Measurements from ENCODE around the gene PRTN3. TPM values are rescaled to one million over a fixed set of nuclear protein-coding genes. Genes with fewer than 3 reads are reported as not detected.
"Not testable (repeated sequence)": the region's sequence is repeated elsewhere in the genome, so short reads cannot be mapped to it uniquely, and the experiment has no call there.

Gene PRTN3
- total RNA-seq, 1 experiment from 2014 or later: not detected

GRCh38 chr19:873561-874041, 32.8 kb downstream of the PRTN3 start:
- H3K4me1 Mint-ChIP-seq (ENCODE audit: insufficient read depth, unreplicated experiment): peaks cover 24% of the 10 kb centered on the region
- no peak overlapping the region for H3K4me3 Mint-ChIP-seq (ENCODE audit: unreplicated experiment)
- CTCF ChIA-PET: no interaction called here
- POLR2A ChIA-PET: interaction anchor here (0.6 to 1.3 kb wide), 3 partner anchors 18 to 77 kb away, joined by 3 to 6 read pairs (median 3); partner anchors contain the start of genes MED16 and RNU6-9
- no peaks in the 10 kb centered on the region for H3K27me3 Mint-ChIP-seq (ENCODE audit: insufficient read depth, unreplicated experiment)
- no peaks in the 10 kb centered on the region for H3K9me3 Mint-ChIP-seq (ENCODE audit: unreplicated experiment)
- no TSS peak for BruUV-seq (replicated peaks)
- H3K36me3 Mint-ChIP-seq (ENCODE audit: insufficient read depth, unreplicated experiment): peaks cover 33% of the 10 kb centered on the region
- no peak overlapping the region for H3K27ac Mint-ChIP-seq (ENCODE audit: low read depth, unreplicated experiment)
- intact Hi-C loops (cut with micrococcal nuclease): loop anchor here (5.0 kb wide), 1 partner anchor 39 kb away; the partner anchor contains the start of gene R3HDM4
- TF ChIP-seq CTCF (IDR thresholded peaks at IDR 0.05; ENCODE audit: unreplicated experiment): no peak
- DNase-seq (ENCODE audit: unreplicated experiment): no peak

- BruUV-seq (replicated peaks): no TSS peak
- POLR2A ChIA-PET: interaction anchor here (1.2 kb wide), 1 partner anchor 30 kb away, joined by 3 read pairs; no protein-coding TSS in a partner anchor
- CTCF ChIA-PET: interaction anchor here (0.8 kb wide), 1 partner anchor 18 kb away, joined by 4 read pairs; no protein-coding TSS in a partner anchor
- intact Hi-C loops (cut with micrococcal nuclease): no loop called here
- Mint-ChIP-seq H3K27ac (ENCODE audit: low read depth, unreplicated experiment) (no peak overlapping the region), H3K36me3 (ENCODE audit: insufficient read depth, unreplicated experiment) (peaks cover 29% of the 10 kb centered on the region), H3K9me3 (ENCODE audit: unreplicated experiment) (no peaks in the 10 kb centered on the region), H3K4me3 (ENCODE audit: unreplicated experiment) (no peak overlapping the region), H3K27me3 (ENCODE audit: insufficient read depth, unreplicated experiment) (no peaks in the 10 kb centered on the region), H3K4me1 (ENCODE audit: insufficient read depth, unreplicated experiment) (peaks cover 16% of the 10 kb centered on the region)
- TF ChIP-seq CTCF (IDR thresholded peaks at IDR 0.05; ENCODE audit: unreplicated experiment): no peak
- DNase-seq (ENCODE audit: unreplicated experiment): no peak
Measured at GRCh38 chr19:875265-875879, 34.6 kb downstream of the PRTN3 start.

- no peak for TF ChIP-seq CTCF (IDR thresholded peaks at IDR 0.05; ENCODE audit: unreplicated experiment)
- Mint-ChIP-seq H3K4me3 (ENCODE audit: unreplicated experiment) (no peak overlapping the region), H3K27me3 (ENCODE audit: insufficient read depth, unreplicated experiment) (no peaks in the 10 kb centered on the region), H3K27ac (ENCODE audit: low read depth, unreplicated experiment) (no peak overlapping the region), H3K9me3 (ENCODE audit: unreplicated experiment) (no peaks in the 10 kb centered on the region), H3K4me1 (ENCODE audit: insufficient read depth, unreplicated experiment) (peaks cover 14% of the 10 kb centered on the region), H3K36me3 (ENCODE audit: insufficient read depth, unreplicated experiment) (peaks cover 29% of the 10 kb centered on the region)
- POLR2A ChIA-PET: interaction anchor here (0.6 to 1.2 kb wide), 2 partner anchors 17 to 29 kb away, joined by 3 to 5 read pairs; partner anchors contain the start of genes MED16 and RNU6-9
- CTCF ChIA-PET: no interaction called here
- no peak for DNase-seq (ENCODE audit: unreplicated experiment)
- intact Hi-C loops (cut with micrococcal nuclease): no loop called here
- no TSS peak for BruUV-seq (replicated peaks)
Measured at GRCh38 chr19:876089-876488, 35.3 kb downstream of the PRTN3 start.

- intact Hi-C loops (cut with micrococcal nuclease): no loop called here
- peaks cover 14% of the 10 kb centered on the region for H3K4me1 Mint-ChIP-seq (ENCODE audit: insufficient read depth, unreplicated experiment)
- no peak for TF ChIP-seq CTCF (IDR thresholded peaks at IDR 0.05; ENCODE audit: unreplicated experiment)
- DNase-seq (ENCODE audit: unreplicated experiment): no peak
- peaks cover 35% of the 10 kb centered on the region for H3K36me3 Mint-ChIP-seq (ENCODE audit: insufficient read depth, unreplicated experiment)
- POLR2A ChIA-PET: interaction anchor here (0.6 kb wide), 1 partner anchor 34 kb away, joined by 3 read pairs; no protein-coding TSS in a partner anchor
- no peaks in the 10 kb centered on the region for H3K9me3 Mint-ChIP-seq (ENCODE audit: unreplicated experiment)
- H3K27me3 Mint-ChIP-seq (ENCODE audit: insufficient read depth, unreplicated experiment): no peaks in the 10 kb centered on the region
- no TSS peak for BruUV-seq (replicated peaks)
- no peak overlapping the region for H3K27ac Mint-ChIP-seq (ENCODE audit: low read depth, unreplicated experiment)
- no peak overlapping the region for H3K4me3 Mint-ChIP-seq (ENCODE audit: unreplicated experiment)
- CTCF ChIA-PET: no interaction called here
Measured at GRCh38 chr19:876780-877314, 36.0 kb downstream of the PRTN3 start.

GRCh38 chr19:877992-878660, 37.3 kb downstream of the PRTN3 start:
- H3K36me3 Mint-ChIP-seq (ENCODE audit: insufficient read depth, unreplicated experiment): peaks cover 38% of the 10 kb centered on the region
- H3K9me3 Mint-ChIP-seq (ENCODE audit: unreplicated experiment); intact Hi-C loops (cut with micrococcal nuclease); CTCF ChIA-PET; H3K4me1 Mint-ChIP-seq (ENCODE audit: insufficient read depth, unreplicated experiment); H3K4me3 Mint-ChIP-seq (ENCODE audit: unreplicated experiment); H3K27me3 Mint-ChIP-seq (ENCODE audit: insufficient read depth, unreplicated experiment); H3K27ac Mint-ChIP-seq (ENCODE audit: low read depth, unreplicated experiment); BruUV-seq (replicated peaks); DNase-seq (ENCODE audit: unreplicated experiment): not testable (repeated sequence)
- POLR2A ChIA-PET: interaction anchor here (0.6 to 1.4 kb wide), 2 partner anchors 15 to 255 kb away, joined by 3 read pairs; no protein-coding TSS in a partner anchor
